HG03469 (cell line): ENCODE results near the gene SUCLG1.
"Not testable (repeated sequence)": the region's sequence is repeated elsewhere in the genome, so short reads cannot be mapped to it uniquely, and the experiment has no call there.

Experiments
- ATAC-seq: cut with Tn5 transposase; IDR thresholded peaks from one replicate; pipeline ENCODE4 v1.9.1; 2021; ENCODE audit warnings: mild to moderate bottlenecking, moderate library complexity, moderate number of reproducible peaks; ENCODE audit not compliant: unreplicated experiment

Gene SUCLG1

DNA sequence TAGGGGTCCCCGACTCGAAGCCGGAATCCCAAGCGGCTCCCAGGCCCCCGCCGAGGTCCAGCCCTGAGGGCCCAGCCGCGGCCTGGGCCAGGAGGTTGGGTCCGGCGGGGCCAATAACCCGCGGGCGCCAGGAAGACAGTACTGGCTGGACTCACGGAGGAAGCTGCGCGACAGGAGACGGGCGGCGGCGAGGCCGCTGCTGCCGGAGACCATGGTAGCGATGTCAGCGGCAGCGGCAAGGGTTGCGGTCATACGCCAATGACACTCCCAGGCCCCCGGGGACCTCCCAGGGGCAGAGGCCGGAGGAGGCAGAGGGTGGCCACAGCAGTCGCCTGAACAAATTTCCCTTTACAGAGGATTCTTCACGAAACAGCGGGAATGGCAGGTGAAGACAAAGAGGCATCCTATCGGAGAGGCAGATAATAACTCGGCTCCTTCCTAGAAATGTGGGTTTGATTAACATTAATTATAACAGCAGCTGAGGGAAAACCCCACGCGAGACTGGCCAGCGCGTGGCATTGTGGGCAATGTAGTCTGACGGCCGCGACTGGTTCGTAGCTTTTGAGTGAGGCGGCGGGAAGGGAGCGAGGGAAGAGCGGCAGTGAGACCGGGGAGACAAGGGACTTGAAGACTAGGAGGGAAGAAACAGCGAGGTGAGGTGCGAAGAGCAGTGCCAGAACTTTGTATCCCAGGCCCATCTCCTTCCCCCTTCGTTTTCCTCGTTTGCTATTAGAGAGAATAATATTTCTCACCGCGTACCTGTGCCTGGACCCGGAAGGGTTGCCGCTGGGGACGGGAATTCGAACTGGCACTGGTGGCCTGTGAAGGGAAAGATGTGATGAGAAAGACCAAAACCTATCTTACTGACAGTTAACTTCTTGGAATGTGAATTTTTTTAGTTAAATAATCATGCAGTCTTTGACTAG, at the start of gene SUCLG1:
TSS of gene SUCLG1 (minus strand) at position 263 of the 926 bp plus-strand sequence. CDS start at position 252, 11 bp downstream.
- peak; percentile 91 for ATAC-seq

DNA sequence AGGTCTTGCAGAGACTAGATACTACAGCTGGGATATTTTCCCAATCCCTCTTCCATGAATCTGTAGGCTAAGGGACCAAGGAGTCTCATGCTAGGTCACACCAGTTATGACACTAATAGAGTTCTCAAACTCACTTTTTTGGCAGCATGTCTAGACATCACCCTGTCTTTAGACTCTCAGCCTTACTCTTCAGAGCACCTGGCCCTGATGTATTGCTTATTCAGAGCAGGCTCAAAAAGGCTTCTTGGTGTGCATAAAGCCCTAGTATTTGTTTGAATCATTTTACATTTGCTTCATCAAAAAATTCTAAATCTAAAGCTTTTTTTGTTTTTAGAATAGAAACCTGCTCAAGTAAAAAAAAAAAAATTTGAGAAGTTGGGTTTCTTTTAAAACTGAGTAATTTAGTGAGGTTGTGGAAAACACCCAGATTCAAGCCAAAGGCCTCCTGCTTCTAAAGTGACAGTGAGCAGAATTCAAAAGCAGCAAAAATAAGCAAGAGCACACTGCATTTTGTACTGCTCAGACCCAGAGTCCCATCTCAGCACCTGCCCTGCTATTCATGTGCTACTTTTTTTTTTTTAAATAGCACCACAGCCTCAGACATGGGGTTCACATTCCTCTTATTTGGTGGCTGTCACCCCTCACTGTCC, 39.2 kb upstream of the SUCLG1 start:
- no peak for ATAC-seq

DNA sequence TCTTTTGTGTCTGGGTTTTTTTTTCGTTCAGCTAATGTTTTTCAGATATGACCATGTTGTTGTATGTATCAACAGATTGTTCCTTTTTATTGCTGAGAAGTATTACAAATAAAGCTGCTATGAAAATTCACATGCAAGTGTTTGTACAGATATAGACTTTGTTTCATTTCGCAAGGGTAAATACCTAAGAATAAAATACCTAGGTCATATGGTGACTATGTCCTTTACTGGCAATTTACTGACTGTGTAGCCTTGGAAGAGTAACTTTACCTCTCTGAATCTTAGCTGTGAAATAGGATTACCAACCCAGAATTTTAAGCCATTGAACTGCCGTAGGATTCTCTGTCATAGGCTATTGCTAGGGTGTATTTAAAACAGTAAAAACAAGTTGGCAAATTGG, 38.2 kb upstream of the SUCLG1 start:
- no peak for ATAC-seq

- ATAC-seq: no peak
Measured at GRCh38 chr2:84496386-84496785, 37.3 kb upstream of the SUCLG1 start.

GRCh38 chr2:84495539-84496146, 36.6 kb upstream of the SUCLG1 start:
- ATAC-seq: peak; percentile 55

GRCh38 chr2:84494070-84494469, 35.0 kb upstream of the SUCLG1 start:
- ATAC-seq: no peak

DNA sequence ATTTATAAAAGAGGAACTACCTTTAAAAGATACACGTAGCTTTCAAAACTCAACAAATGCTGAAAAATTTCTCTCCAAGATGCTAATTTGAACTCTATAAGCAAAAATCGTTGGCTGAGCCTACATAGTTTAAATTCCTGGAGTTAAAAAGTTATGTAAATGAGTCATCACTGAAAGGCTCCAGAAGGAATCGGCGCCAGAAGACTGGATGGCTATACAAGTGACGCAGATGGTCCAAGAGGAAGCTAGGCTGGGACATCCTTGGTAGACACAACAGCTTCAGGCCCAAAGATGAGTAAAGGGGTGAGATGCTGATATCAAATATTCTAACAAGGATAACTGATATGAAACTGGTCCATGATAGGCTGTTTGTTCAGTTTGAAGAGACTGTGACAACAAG, 34.4 kb upstream of the SUCLG1 start:
- no peak for ATAC-seq

- ATAC-seq: no peak
Measured at GRCh38 chr2:84492571-84492970, 33.5 kb upstream of the SUCLG1 start.

DNA sequence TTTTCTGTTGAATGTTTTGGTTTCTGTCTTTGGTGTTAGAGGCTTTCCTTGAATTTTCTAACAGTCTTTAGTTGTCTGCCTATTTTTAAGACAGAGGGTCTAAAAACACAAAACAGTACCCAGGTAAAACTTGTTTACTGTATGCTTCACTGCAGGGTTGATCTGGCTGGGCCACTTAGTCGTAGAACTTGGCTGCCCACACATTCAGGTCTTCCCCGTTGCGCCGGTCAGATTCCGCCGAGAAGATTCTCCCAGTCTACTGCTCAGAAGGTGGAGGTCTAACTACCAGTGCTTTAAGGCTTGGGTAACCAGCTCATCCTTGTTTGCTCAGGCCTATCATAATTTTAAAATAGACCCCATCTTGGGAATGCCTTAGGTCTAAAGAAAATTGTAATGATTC, 32.7 kb upstream of the SUCLG1 start:
- no peak for ATAC-seq

DNA sequence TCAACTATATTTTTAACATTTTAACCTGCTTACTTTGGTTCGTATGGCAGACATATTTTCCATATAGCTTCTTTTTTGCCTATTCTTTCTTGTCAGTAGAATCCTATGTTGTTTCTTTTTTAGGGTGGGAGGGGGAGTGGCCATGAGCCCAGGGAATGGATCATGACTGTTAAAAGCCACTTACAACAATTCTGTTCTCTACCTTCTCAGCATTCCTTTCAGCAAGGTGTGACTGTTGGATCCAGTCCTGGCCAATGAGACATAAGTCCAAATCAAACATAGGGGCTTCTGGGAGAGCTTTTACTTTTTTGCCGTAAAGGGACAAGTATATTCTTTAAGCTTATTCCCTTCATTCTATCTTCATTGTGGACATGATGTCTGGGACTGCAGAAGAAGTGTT, 32.2 kb upstream of the SUCLG1 start:
- no peak for ATAC-seq

GRCh38 chr2:84487298-84487996, 28.4 kb upstream of the SUCLG1 start:
- no peak for ATAC-seq

DNA sequence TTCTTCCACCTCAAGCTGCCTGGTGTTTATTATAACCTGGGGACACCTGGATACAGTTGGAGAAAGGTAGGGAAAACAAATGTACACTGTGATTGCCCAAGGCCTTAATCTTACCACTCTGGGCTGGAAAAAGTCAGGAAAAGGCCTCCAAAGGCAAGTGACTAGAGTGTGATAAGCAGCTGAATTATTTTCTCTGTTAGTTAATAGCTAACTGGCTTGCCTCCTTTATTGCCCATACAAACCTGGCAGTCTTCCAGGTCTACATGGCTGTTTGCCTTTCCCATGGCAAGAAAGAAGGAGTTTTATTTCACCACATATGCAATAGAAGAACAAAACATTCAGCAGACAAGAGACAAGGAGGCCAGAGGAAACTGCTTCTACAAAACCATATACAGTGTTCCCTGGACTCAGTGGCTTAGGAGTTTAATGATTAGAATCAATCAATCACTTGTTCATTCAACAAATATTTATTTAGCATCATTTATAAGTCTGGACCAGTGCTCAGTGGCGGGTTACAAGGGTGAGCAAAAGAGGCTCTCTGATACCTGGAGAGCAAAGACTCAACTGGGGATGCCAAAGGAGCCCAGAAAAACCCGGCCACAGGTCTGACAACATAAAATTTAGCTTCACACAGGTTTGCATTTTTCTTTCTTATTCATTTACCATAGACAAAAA, 27.5 kb upstream of the SUCLG1 start:
- no peak for ATAC-seq

DNA sequence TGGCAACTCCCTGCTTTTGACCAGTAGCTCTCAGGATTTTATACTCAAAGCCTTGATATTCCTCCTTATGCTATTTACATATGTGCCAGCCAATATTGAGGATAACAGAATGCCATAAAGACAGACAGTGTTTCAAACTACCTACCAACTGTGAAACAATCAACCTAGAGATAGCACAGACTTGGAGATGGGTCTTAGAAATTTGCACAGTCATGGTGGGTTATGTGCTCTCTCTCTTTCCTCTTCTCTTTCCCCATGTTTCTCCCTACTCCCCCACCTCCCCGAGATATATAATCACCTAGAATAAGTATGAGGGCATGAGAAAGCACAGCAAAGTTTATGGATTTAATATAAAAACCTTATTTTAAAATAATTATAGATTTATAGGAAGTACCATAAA, 24.2 kb upstream of the SUCLG1 start:
- ATAC-seq: no peak

GRCh38 chr2:84482603-84483002, 23.5 kb upstream of the SUCLG1 start:
- no peak for ATAC-seq

DNA sequence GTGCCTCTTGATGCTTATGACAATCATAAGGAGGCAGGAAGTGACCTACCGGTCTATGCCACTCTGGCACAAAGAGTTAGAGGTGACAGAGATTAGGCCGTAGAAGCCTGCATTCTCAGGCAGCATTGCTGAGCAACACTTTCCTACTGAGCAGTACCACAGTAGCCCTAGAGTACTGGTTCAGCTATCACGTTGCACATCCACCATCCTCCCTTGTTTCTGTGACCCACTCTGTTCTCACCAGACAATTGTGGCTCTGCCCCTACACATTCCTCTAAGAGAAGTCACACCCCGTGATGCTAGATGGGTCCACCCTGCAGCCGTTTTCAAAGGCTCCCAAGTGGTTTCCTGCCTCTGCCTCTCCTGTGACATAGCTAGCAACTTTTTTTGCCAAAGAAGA, 22.6 kb upstream of the SUCLG1 start:
- ATAC-seq: no peak

DNA sequence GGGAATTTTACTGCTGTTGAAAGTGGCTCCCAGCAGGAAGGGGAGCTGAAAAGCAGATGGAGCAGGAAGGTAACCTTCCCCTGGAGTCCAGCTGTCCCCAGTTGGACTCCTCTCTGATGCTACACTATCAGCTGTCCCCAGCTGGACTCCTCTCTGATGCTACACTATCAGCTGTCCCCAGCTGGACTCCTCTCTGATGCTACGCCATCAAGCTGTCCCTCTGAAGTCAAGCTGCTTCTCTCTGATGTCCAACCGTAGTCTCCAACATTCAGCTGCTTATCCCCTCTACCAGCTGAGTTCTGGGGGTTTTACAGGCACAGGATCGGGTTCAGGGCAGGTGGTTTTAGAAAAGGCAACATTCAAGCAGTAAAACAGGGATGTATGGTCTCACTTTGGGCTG, 19.8 kb upstream of the SUCLG1 start:
- no peak for ATAC-seq

- no peak for ATAC-seq
Measured at GRCh38 chr2:84477886-84478285, 18.8 kb upstream of the SUCLG1 start.

GRCh38 chr2:84474176-84474575, 15.1 kb upstream of the SUCLG1 start:
- no peak for ATAC-seq

DNA sequence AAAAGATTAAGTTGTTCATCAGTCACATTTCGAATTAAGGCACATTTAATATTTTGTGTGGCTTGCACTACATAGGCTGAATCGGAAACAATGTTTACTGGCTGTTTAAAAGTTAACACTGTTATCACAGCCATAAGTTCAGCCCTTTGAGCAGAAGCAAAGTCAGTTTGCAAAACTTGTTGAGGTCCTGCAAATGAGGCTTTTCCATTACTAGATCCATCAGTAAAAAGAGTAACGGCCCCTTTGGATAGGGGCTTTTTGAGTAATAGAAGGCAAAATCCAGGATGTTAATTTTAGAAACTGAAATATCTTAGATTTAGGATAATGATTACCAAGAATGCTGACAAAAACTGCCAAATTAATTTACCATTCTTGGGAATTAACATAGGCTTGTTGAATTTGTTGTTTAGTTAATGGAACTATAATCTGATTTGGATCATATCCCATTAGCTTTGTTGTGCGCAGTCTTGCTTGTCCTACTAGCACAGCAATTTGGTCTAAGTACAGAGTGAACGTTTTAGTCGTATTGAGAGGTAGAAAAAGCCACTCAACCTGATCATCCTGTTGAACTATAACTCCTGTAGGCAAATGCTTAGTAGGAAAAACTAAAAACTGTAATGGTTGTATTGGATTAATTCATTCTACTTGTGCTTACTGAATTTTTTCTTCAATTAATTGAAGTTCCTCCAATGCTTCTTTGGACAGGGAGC, 13.9 kb upstream of the SUCLG1 start:
- ATAC-seq: no peak

- not testable (repeated sequence) for ATAC-seq
Measured at GRCh38 chr2:84472423-84472822, 13.3 kb upstream of the SUCLG1 start.
